HepG2 (cell line): ENCODE data around the gene MLX. TPM values are rescaled to one million over a fixed set of nuclear protein-coding genes. Genes with fewer than 3 reads are reported as not detected.
A peak's percentile ranks its signal among the peaks of the same experiment; 100 is the strongest.

ENCODE experiments used
- ATAC-seq: fragments of 200-7000 bp; cut with Tn5 transposase; 3 replicates; pipeline ENCODE4 v1.9.1; 2020; ENCODE audit warnings: mild to moderate bottlenecking, moderate library complexity
- BruUV-seq: library from RNA; stranded (reverse); fragments of 400-500 nt; replicated peaks from 2 replicates; lab custom pipeline; 2021; lab: Mats Ljungman, UMichigan
- CTCF ChIA-PET: fragments of 300-600 bp; formaldehyde crosslinking; extraction: SDS; loops from one replicate; lab custom pipeline; 2021; ENCODE audit warnings: low total read pairs, inconsistent platforms, low intra/inter-chr PET ratio; lab: Yijun Ruan, JAX
- POLR2A ChIA-PET: fragments of 350-600 bp; sonication (Branson Sonifier 250); formaldehyde crosslinking; loops from one replicate; lab custom pipeline; 2020; ENCODE audit warnings: antibody characterized with exemption, inconsistent platforms; lab: Yijun Ruan, JAX
- DNase-seq: peaks from one replicate; pipeline ENCODE4 v3.0.0-alpha.2; 2015; ENCODE audit warnings: low spot score
- FAIRE-seq: peaks from 3 replicates; lab custom pipeline; 2011; peaks lifted over from hg19 to GRCh38; lab: Jason Lieb, UNC
- H2AFZ ChIP-seq: one replicate; pipeline ENCODE4 v1.6.1; 2011; ENCODE audit warnings: low read length, inconsistent platforms
- H3K27ac ChIP-seq: fragments of 300-600 bp; 3 replicates; pipeline ENCODE4 v1.8.0; 2011; ENCODE audit warnings: mixed run types, mild to moderate bottlenecking, mixed read lengths, low read length, inconsistent platforms; ENCODE audit not compliant: insufficient read depth; ENCODE audit errors: extremely low read length
- H3K27me3 ChIP-seq, 2 experiments: fragments of 200-600 bp in 1 of 2; 2 replicates in 1 of 2; 3 replicates in 1 of 2; pipeline versions ENCODE4 v1.6.0 to v1.8.0; 2011; ENCODE audit warnings: low read length in 2 of 2, mild to moderate bottlenecking in 2 of 2, moderate library complexity in 2 of 2, inconsistent platforms in 1 of 2; ENCODE audit not compliant: insufficient read depth in 2 of 2, control insufficient read depth in 1 of 2
- H3K36me3 ChIP-seq, 2 experiments: fragments of 200-600 bp in 1 of 2; replicated peaks in 1 of 2; 2 replicates in 1 of 2; 3 replicates in 1 of 2; pipeline versions ENCODE4 v1.5.1 to v1.8.0; 2011; ENCODE audit warnings: low read length in 2 of 2, inconsistent platforms in 1 of 2; ENCODE audit not compliant: insufficient read depth in 2 of 2, control insufficient read depth in 1 of 2
- H3K4me1 ChIP-seq: 2 replicates; pipeline ENCODE4 v1.5.1; 2012; ENCODE audit warnings: low read length, inconsistent platforms; ENCODE audit not compliant: insufficient read depth
- H3K4me2 ChIP-seq: 2 replicates; pipeline ENCODE4 v1.6.0; 2011; ENCODE audit warnings: low read depth, low read length, inconsistent platforms
- H3K4me3 ChIP-seq, 3 experiments: fragments of 200-600 bp in 1 of 3; sonication (generic), shearing (Covaris generic) in 1 of 3; replicated peaks in 1 of 3; 2 replicates each; pipeline ENCODE4 v1.5.1; 2011 to 2016; ENCODE audit warnings: low read length in 3 of 3, inconsistent platforms in 2 of 3, low read depth in 2 of 3, mild to moderate bottlenecking in 2 of 3, control low read depth in 1 of 3, mixed read lengths in 1 of 3; ENCODE audit not compliant: insufficient read depth in 1 of 3
- H3K79me2 ChIP-seq: one replicate; pipeline ENCODE4 v1.6.1; 2011; ENCODE audit warnings: low read length, inconsistent platforms; ENCODE audit not compliant: insufficient read depth
- H3K9ac ChIP-seq: 2 replicates; pipeline ENCODE4 v1.6.0; 2011; ENCODE audit warnings: mild to moderate bottlenecking, low read depth, low read length, inconsistent platforms; ENCODE audit not compliant: insufficient read depth
- H3K9me3 ChIP-seq: 2 replicates; pipeline ENCODE4 v1.5.1; 2012; ENCODE audit warnings: mild to moderate bottlenecking, low read length
- H4K20me1 ChIP-seq: 2 replicates; pipeline ENCODE4 v1.6.0; 2011; ENCODE audit warnings: inconsistent platforms, mild to moderate bottlenecking, low read length, moderate library complexity; ENCODE audit not compliant: insufficient read depth
- AGO2 ChIP-seq: fragments of 200-400 bp; formaldehyde crosslinking; optimal IDR thresholded peaks from 2 replicates; pipeline ENCODE3; 2017; ENCODE audit warnings: mild to moderate bottlenecking, low read depth, low read length, moderate library complexity
- ELF3 ChIP-seq: IDR thresholded peaks from 2 replicates; pipeline ENCODE4 v1.6.1; 2016; ENCODE audit warnings: missing genetic modification reagents, missing compliant biosample characterization
- HNF1B ChIP-seq: sonication (generic); formaldehyde crosslinking; IDR thresholded peaks from 2 replicates; pipeline ENCODE4 v1.5.1; 2020; ENCODE audit warnings: mild to moderate bottlenecking, moderate library complexity, missing genetic modification reagents
- ISL2 ChIP-seq: sonication (generic); formaldehyde crosslinking; IDR thresholded peaks from 2 replicates; pipeline ENCODE4 v1.5.0; 2020; ENCODE audit warnings: missing genetic modification reagents
- KLF16 ChIP-seq, 2 experiments: sonication (generic) in 1 of 2; formaldehyde crosslinking in 1 of 2; IDR thresholded peaks; 2 replicates each; pipeline versions ENCODE4 v1.6.1 to v1.8.0; 2016 to 2023; ENCODE audit warnings: missing genetic modification reagents in 2 of 2, missing compliant biosample characterization in 1 of 2
- NR2F2 ChIP-seq: IDR thresholded peaks from 2 replicates; pipeline ENCODE4 v1.6.1; 2012; ENCODE audit warnings: low read depth, inconsistent platforms, borderline replicate concordance
- SALL1 ChIP-seq: sonication (generic); formaldehyde crosslinking; IDR thresholded peaks from 2 replicates; pipeline ENCODE4 v1.8.0; 2022; ENCODE audit warnings: mild to moderate bottlenecking, missing genetic modification reagents
- ZBTB7B ChIP-seq: sonication (generic); formaldehyde crosslinking; IDR thresholded peaks from 2 replicates; pipeline ENCODE4 v1.4.0; 2020; ENCODE audit warnings: missing genetic modification reagents
- ZFP91 ChIP-seq: sonication (generic); formaldehyde crosslinking; IDR thresholded peaks from 2 replicates; pipeline ENCODE4 v1.9.0; 2022; ENCODE audit warnings: missing genetic modification reagents, mild to moderate bottlenecking, borderline replicate concordance
- ZNF12 ChIP-seq: sonication (generic); formaldehyde crosslinking; IDR thresholded peaks from 2 replicates; pipeline ENCODE4 v1.5.0; 2020; ENCODE audit warnings: missing genetic modification reagents
- ZNF646 ChIP-seq: sonication (generic); formaldehyde crosslinking; IDR thresholded peaks from 2 replicates; pipeline ENCODE4 v1.9.0; 2021; ENCODE audit warnings: mild to moderate bottlenecking, missing genetic modification reagents
- ZNF792 ChIP-seq: IDR thresholded peaks from 2 replicates; pipeline ENCODE4 v1.6.1; 2016
- WGBS: methylation state at CpG from one replicate; pipeline ENCODE4 v1.1.6; 2017; ENCODE audit warnings: low lambda C conversion rate; 5-methylcytosine and 5-hydroxymethylcytosine counted together
- in situ Hi-C: cut with HindIII; loops from 2 replicates; pipeline ENCODE4 v1.10.0; 2017; ENCODE audit warnings: low pct_unique_long_range_greater_than_20kb; ENCODE audit not compliant: extremely low pct_ligation_motif_present
- intact Hi-C: fragments of 100-400 bp; cut with micrococcal nuclease; formaldehyde crosslinking; loops from one replicate; pipeline ENCODE4 v1.10.0; 2022; ENCODE audit not compliant: unreplicated experiment
- polyA plus RNA-seq, 8 experiments: library from polyadenylated mRNA; depleted of rRNA in 3 of 8; stranded (reverse) in 7 of 8; unstranded in 1 of 8; fragments of >200 nt; fragmentation: Illumina TruSeq in 4 of 8; extraction: Trizol in 4 of 8; gene quantifications; 2 replicates each; pipeline versions ENCODE4 v1.2.1 to v1.2.3, GENCODE V29; 2011 to 2016; ENCODE audit warnings: low read depth in 4 of 8, missing spikeins in 1 of 8, mixed read lengths in 1 of 8; ENCODE audit not compliant: insufficient read depth in 1 of 8
- total RNA-seq, 5 experiments: library from RNA; depleted of rRNA; stranded (reverse); fragments of >200 nt; fragmentation: Illumina TruSeq; extraction: Trizol; gene quantifications; 2 replicates each; pipeline ENCODE4 v1.2.3, GENCODE V29; 2016; ENCODE audit warnings: low read depth in 1 of 5

The MLX gene
- total and polyA plus RNA-seq, 2 of the 13 experiments (the other 11 are each of a cell fraction or from before 2014, with no cell fraction given): 38.9 to 74.4 TPM

GRCh38 chr17:42519546-42520491 is 47.1 kb upstream of the MLX start:
- Histone ChIP-seq H3K4me2 (peak overlapping the region; percentile 53), H3K9me3 (no peaks in the 10 kb centered on the region), H3K9ac (peak overlapping the region; percentile 54), H3K27me3 (no peaks in the 10 kb centered on the region), H2AFZ (no peak overlapping the region), H3K36me3 (peaks cover 9 to 11% of the 10 kb centered on the region in 2 experiments; a peak in 4 of 5 replicates), H3K4me3 (no peak overlapping the region), H4K20me1 (no peaks in the 10 kb centered on the region), H3K4me1 (peaks cover 73% of the 10 kb centered on the region), H3K27ac (peak overlapping the region; percentile 70), H3K79me2 (no peaks in the 10 kb centered on the region)
- intact Hi-C loops: no loop called here
- in situ Hi-C loops: loop anchor here (5.0 kb wide), 2 partner anchors 98 to 198 kb away; partner anchors contain the start of gene CAVIN1
- peak; percentile 90 for DNase-seq
- ChIA-PET POLR2A (interaction anchor here (0.9 to 4.3 kb wide), 19 partner anchors 8 to 271 kb away, joined by 3 to 52 read pairs (median 5); partner anchors contain the start of genes CAVIN1, NAGLU, RETREG3 and STAT3), CTCF (interaction anchor here (1.4 kb wide), 1 partner anchor 58 kb away, joined by 3 read pairs; the partner anchor contains the start of gene PSMC3IP)
- WGBS: 39% methylated on average over 12 of the region's 12 CpGs
- no TSS peak for BruUV-seq
- FAIRE-seq: peak; percentile 51
- ATAC-seq: peak; percentile 63
- TF ChIP-seq SALL1 (peak; percentile 73), NR2F2 (peak; percentile 32; the same call in 1 of the 2 replicates), HNF1B (CRISPR knock-in tag) (peak; percentile 65; the same call in 1 of the 2 replicates), ZNF646 (CRISPR knock-in tag) (no peak), ZNF12 (CRISPR knock-in tag) (no peak), KLF16 (CRISPR knock-in tag; IDR thresholded peaks at IDR 0.05) (0 out of 4 replicates have a peak, but pooled peaks of 1 of the 2 experiments have one; percentile 42), ZFP91 (CRISPR knock-in tag) (peak; percentile 31; the same call in 1 of the 2 replicates), ZBTB7B (CRISPR knock-in tag) (peak; percentile 18; the same call in 1 of the 2 replicates), ELF3 (CRISPR knock-in tag) (peak; percentile 67), ZNF792 (CRISPR knock-in tag) (peak; percentile 37; the same call in 1 of the 2 replicates), AGO2 (peak; percentile 55), ISL2 (CRISPR knock-in tag) (0 out of 2 replicates have a peak, but pooled peaks have one; percentile 29)
